HCT116 (cell line): ENCODE measurements around the gene SHANK2. TPM values are rescaled to one million over a fixed set of nuclear protein-coding genes. Genes with fewer than 3 reads are reported as not detected.

Source experiments
- ATAC-seq: fragments of 200-7000 bp; cut with Tn5 transposase; 2 replicates; pipeline ENCODE4 v1.9.1; 2020; ENCODE audit warnings: mild to moderate bottlenecking, moderate library complexity
- BruUV-seq: library from RNA; stranded (reverse); fragments of 400-500 nt; replicated peaks from 2 replicates; lab custom pipeline; 2021; lab: Mats Ljungman, UMichigan
- CTCF ChIA-PET: fragments of 300-600 bp; sonication (Branson Sonifier 250); formaldehyde crosslinking; loops from one replicate; lab custom pipeline; 2021; ENCODE audit warnings: antibody characterized with exemption; lab: Charles Lee
- POLR2A ChIA-PET: fragments of 300-600, 350-600 bp; sonication (Branson Sonifier 250); formaldehyde crosslinking; loops from one replicate; lab custom pipeline; 2021; ENCODE audit warnings: antibody characterized with exemption; lab: Charles Lee
- RAD21 ChIA-PET, 2 experiments: fragments of 300-600 bp; sonication (Branson Sonifier 250); formaldehyde crosslinking; loops; one replicate each; lab custom pipeline; 2023; ENCODE audit warnings: low total read pairs in 2 of 2; ENCODE audit not compliant: uncharacterized antibody in 2 of 2, unreplicated experiment in 2 of 2, low non-redundant PET in 1 of 2; lab: Charles Lee
- DNase-seq: peaks from one replicate; pipeline ENCODE4 v3.0.0-alpha.2; 2010; ENCODE audit warnings: low read depth, low spot score
- H2AFZ ChIP-seq: fragments of 200-600 bp; shearing (Covaris generic), sonication (generic); 2 replicates; pipeline ENCODE4 v1.6.1; 2017; ENCODE audit warnings: low read depth, mixed run types, mixed read lengths, antibody characterized with exemption, low read length; ENCODE audit not compliant: poor library complexity, severe bottlenecking
- H3K27ac ChIP-seq: 2 replicates; pipeline ENCODE4 v1.5.1; 2012; ENCODE audit warnings: low read depth, low read length
- H3K27me3 ChIP-seq: fragments of 200-600 bp; sonication (generic); 2 replicates; pipeline ENCODE4 v1.6.1; 2016; ENCODE audit warnings: mixed run types, low read length, mixed read lengths; ENCODE audit not compliant: insufficient read depth
- H3K36me3 ChIP-seq, 2 experiments: fragments of 200-500 bp in 1 of 2; fragments of 200-600 bp in 1 of 2; sonication (Bioruptor generic) in 1 of 2; sonication (generic) in 1 of 2; 2 replicates each; pipeline versions ENCODE4 v1.5.1 to v1.6.1; 2014 to 2016; ENCODE audit warnings: low read length in 2 of 2, inconsistent platforms in 1 of 2, mixed read lengths in 1 of 2, mixed run types in 1 of 2; ENCODE audit not compliant: insufficient read depth in 2 of 2, control insufficient read depth in 1 of 2
- H3K4me1 ChIP-seq, 2 experiments: fragments of 200-600 bp in 1 of 2; sonication (generic) in 1 of 2; 2 replicates each; pipeline versions ENCODE4 v1.5.1 to v1.6.1; 2012 to 2017; ENCODE audit warnings: low read length in 2 of 2, inconsistent platforms in 1 of 2, mild to moderate bottlenecking in 1 of 2, mixed read lengths in 1 of 2, mixed run types in 1 of 2, moderate library complexity in 1 of 2; ENCODE audit not compliant: insufficient read depth in 2 of 2, control insufficient read depth in 1 of 2
- H3K4me2 ChIP-seq: fragments of 200-600 bp; sonication (generic); 2 replicates; pipeline ENCODE4 v1.6.1; 2017; ENCODE audit warnings: mixed run types, low read length, mixed read lengths
- H3K4me3 ChIP-seq, 2 experiments: fragments of 200-600 bp in 1 of 2; sonication (generic) in 1 of 2; replicated peaks in 1 of 2; 2 replicates each; pipeline ENCODE4 v1.5.1; 2011 to 2016; ENCODE audit warnings: low read length in 2 of 2, control low read depth in 1 of 2, low read depth in 1 of 2, mild to moderate bottlenecking in 1 of 2, mixed read lengths in 1 of 2, mixed run types in 1 of 2
- H3K79me2 ChIP-seq: fragments of 200-600 bp; sonication (generic); 2 replicates; pipeline ENCODE4 v1.6.1; 2017; ENCODE audit warnings: mild to moderate bottlenecking, mixed run types, low read length, moderate library complexity, mixed read lengths; ENCODE audit not compliant: insufficient read depth
- H3K9ac ChIP-seq: fragments of 200-600 bp; sonication (generic); 2 replicates; pipeline ENCODE4 v1.6.1; 2016; ENCODE audit warnings: low read length, mixed read lengths
- H3K9me2 ChIP-seq: fragments of 200-600 bp; sonication (generic), shearing (Covaris generic); 2 replicates; pipeline ENCODE4 v1.6.1; 2017; ENCODE audit warnings: mixed run types, mild to moderate bottlenecking, moderate library complexity; ENCODE audit not compliant: insufficient read depth
- H3K9me3 ChIP-seq, 2 experiments: fragments of 200-500 bp in 1 of 2; fragments of 200-600 bp in 1 of 2; sonication (Bioruptor generic) in 1 of 2; sonication (generic) in 1 of 2; 2 replicates each; pipeline ENCODE4 v1.6.1; 2014 to 2017; ENCODE audit warnings: low read length in 2 of 2, mixed read lengths in 2 of 2, inconsistent platforms in 1 of 2, low read depth in 1 of 2, mild to moderate bottlenecking in 1 of 2, mixed run types in 1 of 2, moderate library complexity in 1 of 2; ENCODE audit not compliant: control insufficient read depth in 1 of 2, insufficient read depth in 1 of 2
- H4K20me1 ChIP-seq: fragments of 200-600 bp; sonication (generic), shearing (Covaris generic); 2 replicates; pipeline ENCODE4 v1.6.1; 2017; ENCODE audit warnings: mixed run types, mild to moderate bottlenecking, moderate library complexity; ENCODE audit not compliant: insufficient read depth
- CBX3 ChIP-seq: IDR thresholded peaks from 2 replicates; pipeline ENCODE4 v1.6.1; 2012; ENCODE audit warnings: low read depth
- EZH2 ChIP-seq: fragments of 200-600 bp; sonication (generic); IDR thresholded peaks from 2 replicates; pipeline ENCODE4 v1.6.1; 2017; ENCODE audit warnings: antibody characterized with exemption, mixed run types
- EZH2phosphoT487 ChIP-seq: fragments of 200-600 bp; IDR thresholded peaks from 2 replicates; pipeline ENCODE4 v1.6.1; 2018; ENCODE audit warnings: antibody characterized with exemption, borderline replicate concordance
- POLR2A ChIP-seq: IDR thresholded peaks from 2 replicates; pipeline ENCODE4 v1.7.0; 2011; ENCODE audit warnings: borderline replicate concordance; ENCODE audit not compliant: insufficient read depth, insufficient read length; ENCODE audit errors: extremely low read depth
- RAD21 ChIP-seq: IDR thresholded peaks from 2 replicates; pipeline ENCODE4 v1.6.1; 2012; ENCODE audit warnings: low read depth, mild to moderate bottlenecking
- SIN3A ChIP-seq: IDR thresholded peaks from 2 replicates; pipeline ENCODE4 v1.6.1; 2012; ENCODE audit warnings: low read depth
- TCF7L2 ChIP-seq: IDR thresholded peaks from 2 replicates; pipeline ENCODE4 v1.7.0; 2011; ENCODE audit warnings: borderline replicate concordance, inconsistent platforms; ENCODE audit not compliant: insufficient read depth, insufficient read length; ENCODE audit errors: extremely low read depth
- YY1 ChIP-seq: IDR thresholded peaks from 2 replicates; pipeline ENCODE4 v1.6.1; 2011; ENCODE audit warnings: low read length, low read depth, moderate library complexity, mild to moderate bottlenecking; ENCODE audit not compliant: insufficient replicate concordance; ENCODE audit errors: extremely low read depth
- ZBTB33 ChIP-seq: IDR thresholded peaks from 2 replicates; pipeline ENCODE4 v1.6.1; 2011; ENCODE audit warnings: mild to moderate bottlenecking, low read length, moderate library complexity; ENCODE audit not compliant: insufficient replicate concordance; ENCODE audit errors: extremely low read depth
- ZFX ChIP-seq: fragments of 450-650 bp; IDR thresholded peaks from 2 replicates; pipeline ENCODE4 v1.6.1; 2017
- ZNF274 ChIP-seq: fragments of 200-500 bp; sonication (Bioruptor generic); IDR thresholded peaks from 2 replicates; pipeline ENCODE4 v1.6.1; 2014; ENCODE audit warnings: mild to moderate bottlenecking, low read depth, low read length, inconsistent platforms
- intact Hi-C: fragments of 100-400 bp; cut with micrococcal nuclease; formaldehyde crosslinking; loops from 2 replicates; pipeline ENCODE4 v1.10.0; 2022
- total RNA-seq: library from RNA; stranded (reverse); gene quantifications from one replicate; pipeline ENCODE4 v1.2.1, GENCODE V29; 2021; ENCODE audit not compliant: unreplicated experiment

Gene SHANK2
- total RNA-seq, 1 experiment from 2014 or later = 16.9 TPM

DNA sequence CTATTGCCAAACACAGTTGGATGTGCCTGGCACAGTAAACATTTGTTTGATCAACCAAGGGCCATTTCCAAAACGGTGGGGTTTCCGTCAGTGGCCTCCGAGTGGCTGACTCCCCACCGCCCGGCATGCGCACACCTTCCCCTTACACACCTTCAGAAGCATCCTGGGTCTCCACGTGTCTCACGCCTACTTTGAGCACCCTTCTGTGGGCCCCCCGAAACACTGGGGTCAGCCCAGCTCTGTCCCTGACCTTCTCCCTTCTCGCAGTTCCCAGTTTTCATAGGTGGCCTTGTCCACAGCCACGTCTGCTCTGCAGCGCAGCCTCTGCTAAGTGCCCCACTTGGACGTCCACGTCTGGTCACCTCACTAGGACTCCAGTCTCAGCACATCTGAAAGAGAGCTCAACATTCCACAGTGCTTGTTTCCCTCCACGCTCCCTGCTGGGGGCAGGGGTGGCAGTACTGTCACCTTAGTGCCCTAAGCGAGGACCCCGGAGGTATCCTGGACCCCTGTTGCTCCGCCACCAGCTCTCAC lies 13.2 kb upstream of the SHANK2 start:
- ATAC-seq (no peak), DNase-seq (no peak)
- Histone ChIP-seq H3K27ac (no peak overlapping the region), H3K36me3 (no peaks in the 10 kb centered on the region), H3K4me3 (no peak overlapping the region), H3K27me3 (no peaks in the 10 kb centered on the region), H3K9ac (no peak overlapping the region), H3K4me1 (peaks cover 0 to 9% of the 10 kb centered on the region in 2 experiments; a peak in 1 of 4 replicates), H3K9me3 (no peaks in the 10 kb centered on the region), H3K79me2 (no peaks in the 10 kb centered on the region), H3K9me2 (no peaks in the 10 kb centered on the region), H2AFZ (no peak overlapping the region), H3K4me2 (no peak overlapping the region), H4K20me1 (no peaks in the 10 kb centered on the region)
- intact Hi-C loops = no loop called here
- CTCF ChIA-PET = no interaction called here
- TF ChIP-seq ZFX (no peak), POLR2A (no peak), SIN3A (no peak), ZNF274 (no peak), EZH2phosphoT487 (no peak), RAD21 (no peak), ZBTB33 (no peak), YY1 (no peak), CBX3 (no peak), TCF7L2 (no peak), EZH2 (no peak)
- BruUV-seq = no TSS peak
- RAD21 ChIA-PET = no interaction called here
- POLR2A ChIA-PET = no interaction called here
